AG09309 (cell line): ENCODE measurements around the gene KMT5B.

Experiments used
- DNase-seq: peaks from one replicate; pipeline ENCODE4 v3.0.0-alpha.2; 2010; ENCODE audit warnings: low read depth
- H3K4me3 ChIP-seq: 2 replicates; pipeline ENCODE4 v1.5.1; 2011; ENCODE audit warnings: mild to moderate bottlenecking, low read depth, low read length, moderate library complexity; ENCODE audit not compliant: control insufficient read depth
- CTCF ChIP-seq: IDR thresholded peaks from 2 replicates; pipeline ENCODE4 v1.5.1; 2011; ENCODE audit warnings: mild to moderate bottlenecking, low read depth, low read length, inconsistent platforms; ENCODE audit not compliant: insufficient read depth, control insufficient read depth; ENCODE audit errors: missing control alignments

Gene KMT5B

GRCh38 chr11:68242616-68243015, 29.5 kb upstream of the KMT5B start:
- no peak for TF ChIP-seq CTCF
- no peak for DNase-seq

GRCh38 chr11:68231621-68232020, 18.5 kb upstream of the KMT5B start:
- TF ChIP-seq CTCF, result no peak
- DNase-seq, result no peak
- H3K4me3 ChIP-seq, result no peak overlapping the region

More at GRCh38 chr11:68242616-68243015, 29.5 kb upstream of the KMT5B start:
- no peak overlapping the region for H3K4me3 ChIP-seq

GRCh38 chr11:68229601-68230000, 16.5 kb upstream of the KMT5B start:
- no peak for DNase-seq
- no peak for TF ChIP-seq CTCF
- no peak overlapping the region for H3K4me3 ChIP-seq

- no peak for DNase-seq
- no peak overlapping the region for H3K4me3 ChIP-seq
- no peak for TF ChIP-seq CTCF
These were observed 13.3 kb upstream of the KMT5B start for GRCh38 chr11:68226421-68226820.

- DNase-seq, result no peak
- H3K4me3 ChIP-seq, result no peak overlapping the region
- TF ChIP-seq CTCF, result no peak
These were observed 11.5 kb upstream of the KMT5B start for GRCh38 chr11:68224606-68225005.

GRCh38 chr11:68223275-68223674, 10.2 kb upstream of the KMT5B start:
- DNase-seq, result no peak
- no peak overlapping the region for H3K4me3 ChIP-seq
- TF ChIP-seq CTCF, result no peak

- no peak for DNase-seq
- TF ChIP-seq CTCF, result no peak
- no peak overlapping the region for H3K4me3 ChIP-seq
These were observed 8.3 kb upstream of the KMT5B start for GRCh38 chr11:68221406-68221805.
